ENCODE results near the gene KIDINS220. TPM values are rescaled to one million over a fixed set of nuclear protein-coding genes. Genes with fewer than 3 reads are reported as not detected.

KIDINS220 gene
- total and polyA plus RNA-seq, 9 of the 15 experiments (the other 6 are each of a cell fraction or from before 2014, with no cell fraction given) = 15.2 to 48.0 (median 34.4) TPM

GRCh38 chr2:8679567-8679826 lies 157.9 kb downstream of the KIDINS220 start:
- DNase-seq (ENCODE audit: extremely low read depth in 1 of 4, low spot score in 3 of 4) (no peak), ATAC-seq (no peak), FAIRE-seq (no peak)
- H3K4me3 ChIP-seq = peak overlapping the region; percentile 52
- peaks cover 6% of the 10 kb centered on the region for H4K20me1 ChIP-seq (replicated peaks; ENCODE audit: control insufficient read depth, insufficient read depth, low read length)
- ChIA-PET CTCF (ENCODE audit: low intra/inter-chr PET ratio) (no interaction called here), POLR2A (interaction anchor here (0.7 to 3.5 kb wide), 3 partner anchors 17 to 41 kb away, joined by 3 to 20 read pairs (median 8); no protein-coding TSS in a partner anchor)
- intact Hi-C loops (cut with micrococcal nuclease) (loop anchor here (5.0 kb wide), 1 partner anchor 1787 kb away; no protein-coding TSS in a partner anchor), in situ Hi-C loops (cut with MboI) (loop anchor here (25.0 kb wide), 2 partner anchors 667 to 1592 kb away; no protein-coding TSS in a partner anchor)
- H3K9ac ChIP-seq (ENCODE audit: insufficient read depth in 1 of 2, low read depth in 2 of 2, low read length in 2 of 2) = peak overlapping the region; percentile 75 to 93
- H2AFZ ChIP-seq (ENCODE audit: low read depth, low read length) = peak overlapping the region; percentile 79
- H3K27ac ChIP-seq (ENCODE audit: extremely low read depth, low read depth, low read length) = peak overlapping the region; percentile 92
- no peaks in the 10 kb centered on the region for H3K36me3 ChIP-seq (ENCODE audit: control insufficient read depth, insufficient read depth, low read length)
- peaks cover 22% of the 10 kb centered on the region for H3K79me2 ChIP-seq (ENCODE audit: control insufficient read depth, insufficient read depth, low read length)
- no peaks in the 10 kb centered on the region; the same call in none of the 2 replicates for H3K9me3 ChIP-seq (replicated peaks; ENCODE audit: control insufficient read depth, insufficient read depth, low read depth, low read length)
- H3K9me1 ChIP-seq (ENCODE audit: control insufficient read depth, insufficient read depth, low read length) = no peaks in the 10 kb centered on the region
- no TSS peak for BruUV-seq (replicated peaks)
- 32% methylated on average over 8 of the region's 8 CpGs for WGBS (ENCODE audit: insufficient coverage, low coverage, missing lambda C conversion rate)
- no peaks in the 10 kb centered on the region for H3K27me3 ChIP-seq (ENCODE audit: control insufficient read depth in 2 of 2, insufficient read depth in 2 of 2, low read length in 2 of 2)
- peak overlapping the region; percentile 76 for H3K4me2 ChIP-seq (ENCODE audit: insufficient read depth, low read length)
- peaks cover 26 to 43% of the 10 kb centered on the region in 2 experiments for H3K4me1 ChIP-seq (replicated peaks in 1 of 2; ENCODE audit: control insufficient read depth in 2 of 2, insufficient read depth in 2 of 2, low read length in 2 of 2)
- TF ChIP-seq DNMT1 (IDR thresholded peaks at IDR 0.05) (no peak), TCFL5 (CRISPR knock-in tag; conservative IDR thresholded peaks at IDR 0.05) (no peak), ZBTB11 (CRISPR knock-in tag; IDR thresholded peaks at IDR 0.05) (0 out of 6 replicates have a peak, but pooled peaks of 1 of the 3 experiments have one; percentile 6), THRB (CRISPR knock-in tag; conservative IDR thresholded peaks at IDR 0.05) (no peak), ZNF449 (CRISPR knock-in tag; IDR thresholded peaks at IDR 0.05) (no peak), ZBTB34 (CRISPR knock-in tag; IDR thresholded peaks at IDR 0.05) (no peak), SAP30 (IDR thresholded peaks at IDR 0.05; ENCODE audit: borderline replicate concordance, insufficient read depth, low read depth, low read length, poor library complexity, severe bottlenecking) (no peak), NFRKB (IDR thresholded peaks at IDR 0.05; ENCODE audit: low read depth) (0 out of 2 replicates have a peak, but pooled peaks have one; percentile 12), ARNT (IDR thresholded peaks at IDR 0.05) (peak in 1 of 2 experiments; percentile 64; a peak in 1 of 4 replicates), HOMEZ (CRISPR knock-in tag; IDR thresholded peaks at IDR 0.05) (no peak)

Measured in K562 (cell line).